Brain pericyte (primary cell): ENCODE data around the gene SP100.
A peak's percentile ranks its signal among the peaks of the same experiment; 100 is the strongest.

ENCODE experiments used
- DNase-seq: peaks from one replicate; pipeline ENCODE4 v3.0.0-alpha.2; 2012; ENCODE audit warnings: low read depth, low spot score

Gene SP100

GRCh38 chr2:230541934-230542380 is 126.0 kb downstream of the SP100 start:
- no peak for DNase-seq

- no peak for DNase-seq
These were observed 126.8 kb downstream of the SP100 start for GRCh38 chr2:230542751-230543150.

GRCh38 chr2:230552181-230552580 is 136.2 kb downstream of the SP100 start:
- DNase-seq, result no peak

- no peak for DNase-seq
These were observed 141.1 kb downstream of the SP100 start for GRCh38 chr2:230557065-230557464.

GRCh38 chr2:230564805-230565779 is 149.1 kb downstream of the SP100 start:
- DNase-seq, result peak; percentile 31

GRCh38 chr2:230569298-230569697 is 153.3 kb downstream of the SP100 start:
- no peak for DNase-seq

- DNase-seq, result no peak
These were observed 155.0 kb downstream of the SP100 start for GRCh38 chr2:230570987-230571386.

- DNase-seq, result no peak
These were observed 159.8 kb downstream of the SP100 start for GRCh38 chr2:230575642-230576324.

GRCh38 chr2:230577114-230577513 is 161.1 kb downstream of the SP100 start:
- no peak for DNase-seq

- no peak for DNase-seq
These were observed 162.1 kb downstream of the SP100 start for GRCh38 chr2:230578106-230578505.

GRCh38 chr2:230582851-230583283 is 166.9 kb downstream of the SP100 start:
- DNase-seq, result no peak

GRCh38 chr2:230583581-230583980 is 167.6 kb downstream of the SP100 start:
- no peak for DNase-seq

- no peak for DNase-seq
These were observed 170.5 kb downstream of the SP100 start for GRCh38 chr2:230586328-230586982.

- no peak for DNase-seq
These were observed 173.0 kb downstream of the SP100 start for GRCh38 chr2:230589025-230589424.

- no peak for DNase-seq
These were observed 173.6 kb downstream of the SP100 start for GRCh38 chr2:230589497-230590015.

GRCh38 chr2:230590333-230590732 is 174.3 kb downstream of the SP100 start:
- no peak for DNase-seq

GRCh38 chr2:230591850-230592249 is 175.8 kb downstream of the SP100 start:
- DNase-seq, result no peak

- DNase-seq, result no peak
These were observed 176.8 kb downstream of the SP100 start for GRCh38 chr2:230592775-230593174.
